HG03139 (cell line): Measurements from ENCODE around the gene AMH.
A peak's percentile ranks its signal among the peaks of the same experiment; 100 is the strongest.

ENCODE experiments used
- ATAC-seq: cut with Tn5 transposase; IDR thresholded peaks from one replicate; pipeline ENCODE4 v1.9.1; 2021; ENCODE audit not compliant: unreplicated experiment

The AMH gene

DNA sequence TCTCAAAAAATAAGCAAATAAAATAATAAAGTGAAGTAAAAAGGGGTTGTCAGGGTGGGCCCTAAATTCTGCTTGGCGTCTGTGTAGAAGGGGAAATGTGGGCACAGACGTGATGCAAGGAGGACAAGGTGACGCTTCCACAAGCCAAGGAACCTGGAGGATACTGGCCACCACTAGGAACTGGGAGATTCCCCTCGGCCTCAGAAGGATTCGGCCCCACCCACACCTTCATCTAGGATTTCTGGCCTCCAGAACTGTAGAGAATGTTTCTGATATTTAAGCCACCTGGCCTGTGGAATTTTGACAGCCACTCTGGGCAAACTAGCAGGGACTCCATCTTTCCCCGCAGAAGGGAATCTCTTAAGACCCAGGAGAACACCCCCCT lies 14.1 kb upstream of the AMH start:
- no peak for ATAC-seq

DNA sequence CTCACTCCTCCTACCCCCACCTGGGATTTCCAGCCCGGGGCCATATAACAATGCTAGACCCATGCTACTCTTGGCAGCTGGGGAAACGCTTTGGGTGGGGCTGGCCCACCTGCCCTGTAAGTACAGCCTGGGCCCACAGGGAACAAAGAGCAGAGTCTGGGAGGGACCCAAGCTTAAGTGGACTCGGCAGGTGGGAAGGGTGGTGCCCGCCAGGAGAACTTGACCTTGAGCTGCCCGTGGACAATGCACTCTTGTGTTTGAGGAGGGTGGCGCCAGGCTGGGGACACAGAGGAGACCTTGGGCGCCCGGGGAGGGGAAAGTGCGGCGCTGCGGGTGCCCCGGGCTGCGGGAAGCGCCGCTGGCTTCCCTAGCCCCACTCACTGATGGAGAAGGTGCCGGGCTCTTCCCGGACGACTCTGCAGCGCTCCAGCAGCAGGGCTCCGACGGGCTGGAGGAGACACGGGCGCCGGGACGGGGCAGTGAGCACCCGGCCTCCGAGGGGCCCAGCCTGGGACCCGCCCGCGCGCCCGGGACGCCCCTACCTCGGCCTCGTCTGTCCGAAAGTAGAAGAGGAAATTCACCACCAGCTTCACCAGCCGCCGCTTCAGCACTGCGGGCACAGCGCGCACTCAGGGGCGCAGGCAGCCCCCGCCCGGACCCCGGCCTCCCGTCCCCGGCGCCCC lies 13.6 kb upstream of the AMH start:
- peak; percentile 8 for ATAC-seq

DNA sequence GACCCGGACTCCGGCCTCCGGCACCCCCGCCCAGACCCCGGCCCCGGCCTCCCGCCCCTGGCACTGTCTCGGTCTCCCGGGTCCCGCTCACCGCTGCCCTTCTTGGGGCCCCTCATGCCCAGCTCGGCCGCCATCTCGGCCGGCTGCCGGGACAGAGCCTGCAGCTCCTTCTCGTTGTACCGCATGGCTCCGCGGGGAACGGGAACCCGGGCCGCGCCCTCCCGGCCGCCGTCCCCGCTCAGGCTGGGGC lies 13.1 kb upstream of the AMH start:
- ATAC-seq, result peak; percentile 22

DNA sequence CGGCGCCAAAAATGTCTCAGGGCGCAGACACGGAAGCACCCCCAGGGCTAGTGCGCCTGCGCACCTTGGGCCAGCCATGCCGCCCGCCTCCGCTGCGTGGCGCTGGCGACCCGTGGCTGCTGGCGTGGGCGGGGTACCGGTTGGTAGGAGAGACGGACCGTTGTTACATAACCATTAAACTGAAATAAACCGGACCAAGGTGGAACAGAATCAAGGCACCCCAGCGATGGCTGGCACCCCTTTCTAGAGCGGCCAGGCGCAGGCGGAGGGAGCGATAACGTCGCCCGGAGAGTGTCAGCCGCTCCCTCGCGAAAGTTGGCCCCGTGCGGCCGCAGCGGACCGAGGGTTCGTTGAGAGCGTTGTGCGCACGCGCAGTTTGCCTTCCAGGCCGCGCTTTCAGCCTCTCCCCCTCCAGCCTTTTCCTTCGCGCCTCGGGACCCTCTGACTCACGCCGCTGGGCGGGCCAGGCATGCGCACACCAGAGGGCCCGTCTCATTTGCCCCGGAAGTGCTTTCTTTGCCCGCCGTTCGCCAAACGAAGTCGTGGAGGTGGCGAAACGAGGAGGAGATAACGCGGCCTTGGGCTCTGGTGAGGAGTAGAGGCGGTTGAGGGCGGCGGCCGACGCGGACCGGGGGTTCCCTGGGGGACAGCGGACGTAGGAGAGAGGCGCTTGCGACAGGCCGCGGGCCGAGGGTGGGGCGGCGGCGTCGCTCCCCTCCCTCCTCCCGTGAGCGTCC lies 12.6 kb upstream of the AMH start, which contains the start of the genes PLEKHJ1 and SF3A2:
Gene PLEKHJ1, minus strand, starts transcription at position 16 of the 737 bp plus-strand sequence. CDS start 81 bp downstream, outside the sequence.
Gene SF3A2, plus strand, starts transcription at position 511 of the 737 bp plus-strand sequence. CDS start 6,595 bp downstream, outside the sequence.
- peak; percentile 67 for ATAC-seq

DNA sequence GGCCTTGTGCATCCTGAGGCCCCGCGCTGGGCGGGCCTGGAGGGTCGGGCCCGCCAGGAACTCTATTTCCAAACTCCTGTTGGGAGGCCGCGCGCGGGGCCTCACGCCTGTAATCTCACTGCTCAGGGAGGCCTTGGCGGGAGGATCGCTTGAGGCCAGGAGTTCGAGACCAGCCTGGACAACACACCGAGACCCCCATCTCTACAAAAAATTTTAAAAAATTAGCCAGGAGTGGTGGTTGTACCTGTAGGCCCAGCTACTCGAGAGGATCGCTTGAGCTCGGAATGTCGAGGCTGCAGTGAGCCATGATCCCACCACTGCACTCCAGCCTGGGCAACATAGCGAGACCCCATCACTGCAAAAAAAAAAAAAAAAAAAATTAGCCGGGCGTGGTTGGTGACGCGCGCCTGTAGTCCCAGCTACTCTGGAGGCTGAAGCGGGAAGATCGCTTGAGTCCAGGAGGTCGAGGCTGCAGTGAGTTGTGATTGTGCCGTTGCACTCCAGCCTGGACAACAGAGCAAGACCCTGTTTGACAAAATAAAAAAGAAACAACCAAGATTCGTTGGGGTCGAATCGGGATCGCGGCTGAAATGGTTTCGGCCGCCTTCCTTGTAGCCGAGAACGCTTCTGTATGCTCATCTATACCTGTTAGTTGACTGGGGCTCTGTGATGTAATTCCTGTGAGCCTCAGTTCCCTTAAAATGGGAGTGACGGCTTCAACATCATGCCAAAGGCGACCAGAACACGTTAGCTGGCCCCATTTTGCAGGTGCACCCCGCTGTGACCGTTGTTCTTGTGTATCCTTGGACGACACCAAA lies 11.9 kb upstream of the AMH start:
- no peak for ATAC-seq

DNA sequence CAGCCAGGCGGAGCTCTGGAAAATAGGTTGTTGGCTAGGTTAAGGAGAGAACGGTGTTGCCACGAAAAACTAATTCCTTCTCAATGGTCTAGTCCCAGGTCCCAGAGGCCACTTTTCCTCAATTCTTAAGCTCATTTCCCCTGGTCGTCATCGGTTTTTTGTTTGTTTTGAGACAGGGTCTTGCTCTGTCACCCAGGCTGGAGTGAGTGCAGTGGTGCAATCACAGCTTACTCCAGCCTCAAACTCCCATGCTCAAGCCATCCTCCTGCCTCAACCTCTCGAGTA lies 11.3 kb upstream of the AMH start:
- ATAC-seq, result no peak

DNA sequence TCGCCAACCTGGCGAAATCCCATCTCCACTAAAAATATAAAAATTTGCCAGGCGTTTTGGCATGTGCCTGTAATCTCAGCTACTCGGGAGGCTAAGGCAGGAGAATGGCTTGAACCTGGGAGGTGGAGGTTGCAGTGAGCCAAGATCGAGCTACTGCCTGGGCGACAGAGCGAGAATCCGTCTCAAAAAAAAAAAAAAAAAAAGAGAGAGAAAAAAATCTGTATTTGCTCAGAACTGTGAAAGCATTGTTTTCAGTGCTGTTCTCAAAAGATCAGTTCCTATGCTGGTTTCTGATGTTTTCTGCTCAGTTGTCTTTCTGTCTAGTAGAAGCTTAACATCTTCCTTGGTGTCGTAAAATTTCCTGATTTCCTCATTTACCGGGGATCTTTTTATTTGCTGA lies 9.9 kb upstream of the AMH start:
- ATAC-seq, result no peak

DNA sequence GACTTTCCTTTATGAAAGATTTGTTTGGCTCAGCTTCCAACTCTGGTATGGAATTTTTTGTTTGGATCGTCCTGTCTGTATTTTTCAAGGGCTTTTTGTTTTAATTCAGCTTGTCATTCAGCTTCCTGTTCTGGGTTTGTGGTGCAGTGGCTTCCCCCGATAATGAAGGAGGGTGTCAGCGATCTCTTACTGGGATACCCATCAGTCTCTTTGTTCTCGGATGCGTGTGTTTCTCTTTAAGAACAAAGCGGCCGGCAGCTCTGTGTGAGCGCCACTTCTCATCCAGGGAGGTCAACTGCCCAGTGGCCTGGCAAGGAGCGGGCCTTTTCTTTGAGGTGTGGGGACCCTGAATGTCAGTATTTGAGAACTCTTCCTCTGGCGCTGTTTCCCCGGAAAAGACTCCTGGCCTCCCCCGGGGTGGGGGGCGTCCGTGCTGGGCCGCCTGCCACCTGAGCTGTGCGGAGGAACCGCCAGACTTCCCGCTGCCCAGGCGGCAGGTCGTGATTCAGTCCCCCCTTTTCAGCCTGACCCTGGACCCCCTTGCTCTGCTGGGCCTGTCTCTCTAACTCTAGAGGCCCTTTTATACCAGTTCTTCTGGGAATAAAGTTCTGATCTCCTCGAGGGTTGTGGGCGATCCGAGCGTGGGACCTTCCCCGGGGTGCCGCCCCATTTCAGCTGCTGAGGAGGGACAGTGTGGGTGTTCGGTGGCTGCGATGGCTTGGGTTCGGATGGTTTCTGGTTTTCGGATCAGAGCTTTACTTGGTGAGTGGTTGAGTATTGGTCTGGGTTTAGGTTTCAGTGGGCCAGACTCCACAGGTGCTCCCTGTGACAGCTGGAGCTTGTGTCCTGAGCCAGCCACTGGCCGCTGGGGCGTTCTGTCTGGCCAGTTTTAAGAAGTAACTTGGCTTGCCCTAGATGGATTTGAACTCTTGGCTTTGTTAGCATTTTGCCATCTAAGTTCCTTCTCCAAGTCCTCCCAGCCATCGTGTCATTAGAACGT lies 9.1 kb upstream of the AMH start:
- no peak for ATAC-seq

DNA sequence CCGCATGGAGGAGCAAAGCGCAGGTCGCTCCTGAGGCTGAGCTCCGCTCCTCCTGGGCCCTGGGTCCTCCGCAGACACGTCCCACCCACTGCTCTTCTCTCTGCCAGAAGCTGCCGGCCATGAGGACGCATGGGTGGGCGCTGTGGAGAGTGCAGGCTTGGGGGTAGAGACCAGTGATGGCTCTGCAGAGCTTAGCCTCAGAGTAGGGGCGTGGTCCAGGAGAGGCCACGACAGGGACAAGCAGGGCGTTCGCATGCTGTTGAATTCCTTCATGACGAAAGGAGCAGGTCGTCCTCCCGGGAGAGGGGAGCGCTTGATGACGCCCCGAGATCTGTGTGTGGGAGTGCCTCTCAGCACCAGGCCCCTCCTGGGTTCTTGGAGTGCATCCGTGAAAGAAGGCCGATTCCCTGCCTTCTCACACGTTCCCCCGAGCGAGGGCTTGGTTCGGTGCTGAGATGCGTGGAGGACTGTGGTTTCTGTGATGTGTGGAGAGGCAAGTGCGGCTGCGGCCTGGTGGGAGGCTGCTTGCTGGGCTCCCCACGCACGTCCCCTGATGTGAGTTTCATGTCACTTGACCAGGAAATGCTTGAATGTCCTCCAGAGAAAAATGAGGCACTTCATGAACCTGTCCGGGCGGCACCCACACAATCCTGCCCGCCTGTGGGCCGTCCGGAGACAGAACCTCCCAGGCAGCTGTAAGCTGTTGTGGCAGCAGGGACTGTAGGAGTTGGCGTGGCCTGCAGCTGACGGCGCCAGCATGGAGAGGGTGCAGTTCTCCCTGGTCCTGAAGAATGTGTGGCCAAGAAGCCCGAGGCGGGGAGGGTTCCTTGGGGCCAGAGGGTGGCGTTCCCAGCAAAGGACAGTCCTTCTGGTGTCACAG lies 8.0 kb upstream of the AMH start:
- no peak for ATAC-seq

DNA sequence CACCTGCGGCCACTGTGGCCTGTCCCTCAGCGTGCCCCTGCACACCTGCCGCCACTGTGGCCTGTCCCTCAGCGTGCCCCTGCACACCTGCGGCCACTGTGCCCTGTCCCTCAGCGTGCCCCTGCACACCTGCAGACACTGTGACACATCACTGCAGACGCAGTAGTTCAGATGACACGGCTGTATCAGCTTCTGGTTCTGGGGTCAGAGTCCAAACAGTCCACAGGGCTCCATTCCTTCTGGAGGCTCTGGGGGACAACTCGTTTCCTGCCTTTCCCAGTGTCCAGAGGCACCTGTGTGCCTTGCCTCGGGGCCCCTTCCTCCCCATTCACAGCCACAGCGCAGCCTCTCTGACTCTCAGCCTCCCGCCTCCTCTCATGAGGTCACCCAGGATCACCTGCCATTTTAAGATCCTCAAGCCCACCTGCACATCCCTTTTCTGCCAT lies 7.0 kb upstream of the AMH start:
- no peak for ATAC-seq

DNA sequence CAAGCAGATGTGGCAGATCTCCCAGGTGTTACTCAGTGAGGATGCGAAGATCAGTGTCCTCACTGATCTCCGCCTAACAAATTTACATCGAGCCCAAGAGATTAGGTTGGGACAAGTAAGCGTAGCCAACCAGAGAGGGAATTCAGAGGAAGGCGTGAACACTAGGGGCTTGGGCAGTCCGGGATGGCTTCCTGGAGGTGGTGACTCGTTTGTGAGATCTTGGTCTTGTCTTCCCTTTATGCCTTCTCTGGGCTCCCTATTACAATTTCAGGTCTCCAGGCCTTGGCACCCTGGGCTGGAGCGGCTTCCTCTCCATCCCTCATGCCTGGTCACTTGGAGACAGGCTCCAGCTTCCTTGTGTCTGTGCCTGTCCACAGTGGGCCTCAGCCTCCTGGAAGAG lies 6.3 kb upstream of the AMH start:
- ATAC-seq, result no peak

DNA sequence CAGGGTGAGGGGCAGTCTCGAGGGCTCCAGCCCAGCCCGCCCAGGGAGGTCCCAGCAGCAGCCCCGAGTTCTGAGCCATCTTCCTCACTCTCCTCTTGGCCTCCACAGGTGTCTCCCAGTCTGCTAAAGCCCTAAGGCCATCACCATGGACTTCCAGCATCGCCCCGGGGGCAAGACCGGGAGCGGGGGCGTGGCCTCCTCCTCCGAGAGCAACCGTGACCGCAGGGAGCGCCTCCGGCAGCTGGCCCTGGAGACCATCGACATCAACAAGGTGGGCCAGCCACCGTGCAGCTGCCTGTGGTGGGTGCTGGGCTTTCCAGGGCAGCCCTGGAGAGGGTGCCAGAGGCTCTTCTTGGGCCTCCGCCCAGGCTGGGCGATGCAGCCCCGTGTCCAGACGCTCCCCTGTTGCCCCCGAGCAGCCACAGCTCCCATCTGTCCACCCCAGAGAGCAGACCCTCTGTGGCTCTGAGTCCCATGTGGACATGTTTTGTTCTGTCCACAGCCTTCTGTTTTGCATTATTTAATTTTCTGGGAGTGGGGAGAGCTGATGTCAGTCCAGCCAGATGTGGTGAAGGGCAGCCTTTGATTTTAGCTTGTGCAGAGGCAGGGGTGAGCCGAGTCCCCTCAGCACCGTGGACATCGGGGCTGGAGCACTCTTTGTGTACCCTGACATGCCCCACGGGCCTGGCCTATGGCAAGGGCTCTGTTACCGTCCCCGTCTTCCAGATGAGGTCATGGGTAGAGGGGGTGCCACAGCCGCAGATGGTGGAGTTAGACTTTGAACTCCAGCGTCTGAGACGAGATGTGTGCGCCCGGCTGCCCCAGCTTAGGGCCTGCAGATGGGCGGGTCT lies 5.6 kb upstream of the AMH start:
- ATAC-seq, result no peak

DNA sequence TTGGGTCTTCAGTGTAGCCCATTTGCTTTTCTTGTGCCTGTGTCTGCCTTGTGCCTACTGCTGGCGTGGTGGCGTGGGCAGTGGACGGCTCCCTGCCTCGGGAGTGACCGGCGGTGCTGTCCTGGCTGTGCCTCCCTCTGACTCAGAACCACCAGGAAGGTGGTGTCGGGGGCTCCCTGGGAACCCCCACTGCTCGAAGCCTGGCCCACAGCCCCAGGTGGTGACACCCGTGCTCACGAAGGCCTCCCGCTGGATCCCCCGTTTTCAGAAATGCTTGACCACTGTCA lies 5.1 kb upstream of the AMH start:
- no peak for ATAC-seq

DNA sequence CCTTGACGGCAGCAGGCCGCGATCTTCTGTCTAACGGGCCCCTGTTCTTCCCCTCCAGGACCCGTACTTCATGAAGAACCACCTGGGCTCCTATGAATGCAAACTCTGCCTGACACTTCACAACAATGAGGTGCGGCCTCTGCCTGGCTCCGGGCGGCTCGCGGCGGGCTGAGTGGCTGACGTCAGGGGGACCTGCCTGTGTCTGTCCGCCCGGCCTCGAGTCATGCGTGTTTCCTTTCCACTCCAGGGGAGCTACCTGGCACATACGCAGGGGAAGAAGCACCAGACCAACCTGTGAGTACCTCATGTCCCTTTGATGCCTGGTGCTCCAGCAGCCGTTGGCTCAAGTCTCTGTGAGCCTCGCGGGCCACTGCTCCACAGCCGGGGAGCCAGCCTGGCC lies 4.6 kb upstream of the AMH start:
- ATAC-seq, result no peak

DNA sequence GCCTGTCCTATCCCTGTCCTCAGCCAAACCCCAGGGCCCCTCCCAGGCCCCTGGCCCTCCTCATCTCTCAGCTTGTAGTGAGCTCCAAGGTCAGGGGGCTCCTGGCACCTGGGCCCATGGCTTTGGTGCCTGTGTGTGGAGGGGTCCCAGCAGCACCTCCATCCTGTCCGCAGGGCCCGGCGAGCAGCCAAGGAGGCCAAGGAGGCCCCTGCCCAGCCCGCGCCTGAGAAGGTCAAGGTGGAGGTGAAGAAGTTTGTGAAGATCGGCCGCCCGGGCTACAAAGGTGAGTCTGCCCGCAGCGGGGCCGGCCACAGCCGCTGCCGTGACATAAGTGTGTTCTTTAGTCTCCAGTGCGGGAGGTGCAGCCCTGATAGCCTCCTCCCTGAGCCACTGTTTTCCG lies 3.9 kb upstream of the AMH start:
- ATAC-seq, result no peak

DNA sequence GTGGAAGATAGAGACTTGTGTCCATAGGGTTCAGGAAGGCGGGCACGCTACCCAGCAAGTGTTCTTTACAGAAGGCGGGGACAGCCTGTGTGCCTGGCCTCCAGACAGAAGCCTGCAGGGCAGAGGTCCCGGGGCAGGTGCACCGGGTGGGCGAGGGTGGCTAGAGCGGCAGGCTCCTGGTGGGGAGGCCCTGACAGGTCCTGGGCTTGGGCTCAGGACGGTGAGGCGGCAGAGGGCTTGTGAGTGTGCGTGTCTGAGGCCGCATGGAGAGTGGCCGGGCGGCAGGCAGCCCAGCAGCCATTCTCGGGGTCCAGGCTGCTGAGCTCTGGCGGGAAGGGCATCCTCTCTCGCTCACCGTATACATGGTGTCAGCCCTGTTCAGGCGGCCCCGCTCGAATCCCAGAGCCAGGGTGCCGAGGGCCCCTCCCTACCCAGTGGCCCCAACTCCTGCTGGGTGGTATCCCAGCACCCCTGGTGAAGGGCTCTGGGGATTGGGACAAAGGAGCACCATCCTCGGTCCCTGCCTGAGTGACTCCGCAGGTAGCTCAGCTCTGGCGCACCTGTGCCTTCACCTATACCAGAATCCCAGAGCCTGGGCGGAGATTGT lies 3.0 kb upstream of the AMH start:
- no peak for ATAC-seq

DNA sequence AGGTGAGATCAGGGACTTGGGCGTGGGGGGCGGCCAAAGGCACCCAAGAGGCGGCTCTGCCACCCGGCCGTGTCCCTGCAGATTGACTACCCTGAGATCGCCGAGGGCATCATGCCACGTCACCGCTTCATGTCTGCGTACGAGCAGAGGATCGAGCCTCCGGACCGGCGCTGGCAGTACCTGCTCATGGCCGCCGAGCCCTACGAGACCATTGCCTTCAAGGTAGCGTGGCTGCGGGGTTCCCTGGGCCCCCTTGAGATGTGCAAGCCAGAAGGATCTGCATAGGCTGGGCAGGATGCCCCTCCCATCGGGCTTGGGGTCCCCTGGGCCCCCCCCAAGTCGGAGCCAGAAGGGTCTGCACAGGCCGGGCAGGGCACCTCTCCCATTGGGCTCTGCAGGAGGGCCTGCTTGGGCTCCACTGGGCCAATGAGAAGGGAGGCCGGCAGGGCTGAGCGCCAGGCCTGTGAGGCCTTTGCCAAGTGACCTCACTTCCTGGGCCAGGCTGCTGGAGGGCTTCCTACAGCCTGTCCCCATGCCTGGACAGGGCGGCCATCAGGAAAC lies 2.2 kb upstream of the AMH start:
- no peak for ATAC-seq

DNA sequence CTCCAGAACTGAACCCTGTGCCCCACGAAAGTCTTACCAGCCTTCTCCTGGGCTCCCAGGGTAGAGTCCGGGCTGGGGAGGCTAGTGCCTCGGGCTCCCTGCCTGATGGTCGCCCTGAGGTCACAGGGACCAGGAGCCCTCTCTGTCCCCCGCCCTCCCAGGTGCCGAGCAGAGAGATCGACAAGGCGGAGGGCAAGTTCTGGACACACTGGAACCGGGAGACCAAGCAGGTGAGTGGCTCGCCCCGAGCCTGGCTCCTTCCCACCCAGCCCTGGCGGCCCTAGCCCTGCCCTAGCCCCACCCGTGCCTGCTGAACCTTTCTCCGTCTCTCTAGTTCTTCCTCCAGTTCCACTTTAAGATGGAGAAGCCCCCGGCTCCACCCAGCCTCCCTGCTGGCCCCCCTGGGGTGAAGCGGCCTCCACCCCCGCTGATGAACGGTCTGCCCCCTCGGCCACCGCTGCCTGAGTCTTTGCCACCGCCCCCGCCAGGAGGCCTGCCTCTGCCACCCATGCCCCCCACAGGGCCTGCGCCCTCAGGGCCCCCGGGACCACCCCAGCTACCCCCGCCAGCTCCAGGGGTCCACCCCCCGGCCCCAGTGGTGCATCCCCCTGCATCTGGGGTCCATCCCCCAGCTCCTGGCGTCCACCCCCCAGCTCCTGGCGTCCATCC lies 1.6 kb upstream of the AMH start:
- no peak for ATAC-seq
